ENCODE measurements around the gene FLT3. TPM values are rescaled to one million over a fixed set of nuclear protein-coding genes. Genes with fewer than 3 reads are reported as not detected.

The FLT3 gene
- total and polyA plus RNA-seq, 11 donors, result 0.09 to 0.48 (median 0.21) TPM; not detected in 2

GRCh38 chr13:28045861-28046260 is 54.5 kb downstream of the FLT3 start:
- H3K9me3 ChIP-seq, result no peaks in the 10 kb centered on the region
- ATAC-seq (no peak), DNase-seq (no peak)
- TF ChIP-seq, protein P1, sequence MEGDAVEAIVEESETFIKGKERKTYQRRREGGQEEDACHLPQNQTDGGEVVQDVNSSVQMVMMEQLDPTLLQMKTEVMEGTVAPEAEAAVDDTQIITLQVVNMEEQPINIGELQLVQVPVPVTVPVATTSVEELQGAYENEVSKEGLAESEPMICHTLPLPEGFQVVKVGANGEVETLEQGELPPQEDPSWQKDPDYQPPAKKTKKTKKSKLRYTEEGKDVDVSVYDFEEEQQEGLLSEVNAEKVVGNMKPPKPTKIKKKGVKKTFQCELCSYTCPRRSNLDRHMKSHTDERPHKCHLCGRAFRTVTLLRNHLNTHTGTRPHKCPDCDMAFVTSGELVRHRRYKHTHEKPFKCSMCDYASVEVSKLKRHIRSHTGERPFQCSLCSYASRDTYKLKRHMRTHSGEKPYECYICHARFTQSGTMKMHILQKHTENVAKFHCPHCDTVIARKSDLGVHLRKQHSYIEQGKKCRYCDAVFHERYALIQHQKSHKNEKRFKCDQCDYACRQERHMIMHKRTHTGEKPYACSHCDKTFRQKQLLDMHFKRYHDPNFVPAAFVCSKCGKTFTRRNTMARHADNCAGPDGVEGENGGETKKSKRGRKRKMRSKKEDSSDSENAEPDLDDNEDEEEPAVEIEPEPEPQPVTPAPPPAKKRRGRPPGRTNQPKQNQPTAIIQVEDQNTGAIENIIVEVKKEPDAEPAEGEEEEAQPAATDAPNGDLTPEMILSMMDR (IDR thresholded peaks at IDR 0.05), result no peak
- TF ChIP-seq POLR2A (IDR thresholded peaks at IDR 0.05), result no peak
- H3K27ac ChIP-seq, result no peak overlapping the region
- intact Hi-C loops (cut with DNase I), result no loop called here
- peaks cover 0 to 5% (median 0%) of the 10 kb centered on the region in 9 donors for H3K27me3 ChIP-seq
- H3K4me3 ChIP-seq, result no peak overlapping the region
- peaks cover 0 to 19% (median 0%) of the 10 kb centered on the region in 12 donors for H3K4me1 ChIP-seq
- H3K36me3 ChIP-seq, result no peaks in the 10 kb centered on the region
- WGBS, 4 donors, result 67 to 75% (median 74%) methylated on average over 3 of the region's 3 CpGs

GRCh38 chr13:28044608-28045007 is 55.8 kb downstream of the FLT3 start:
- TF ChIP-seq, protein P1 (IDR thresholded peaks at IDR 0.05), result no peak
- TF ChIP-seq POLR2A (IDR thresholded peaks at IDR 0.05), result no peak
- intact Hi-C loops (cut with DNase I), result no loop called here
- no peak for ATAC-seq
- peaks cover 0 to 28% (median 0%) of the 10 kb centered on the region in 12 donors for H3K4me1 ChIP-seq
- no peaks in the 10 kb centered on the region for H3K9me3 ChIP-seq
- no peak overlapping the region for H3K4me3 ChIP-seq
- 73 to 89% (median 83%) methylated on average over 2 of the region's 2 CpGs for WGBS, 4 donors
- DNase-seq, result no peak
- no peak overlapping the region for H3K27ac ChIP-seq
- peaks cover 0 to 5% (median 0%) of the 10 kb centered on the region in 9 donors for H3K27me3 ChIP-seq
- H3K36me3 ChIP-seq, result no peaks in the 10 kb centered on the region

- Histone ChIP-seq H3K9me3 (no peaks in the 10 kb centered on the region), H3K36me3 (no peaks in the 10 kb centered on the region), H3K27ac (no peak overlapping the region), H3K27me3 (peaks cover 0 to 5% (median 0%) of the 10 kb centered on the region in 9 donors), H3K4me3 (no peak overlapping the region), H3K4me1 (peaks cover 0 to 28% (median 0%) of the 10 kb centered on the region in 12 donors)
- 80 to 94% (median 89%) methylated on average over 4 of the region's 4 CpGs for WGBS, 4 donors
- TF ChIP-seq, protein P1 (IDR thresholded peaks at IDR 0.05), result no peak
- ATAC-seq (no peak), DNase-seq (no peak)
- intact Hi-C loops (cut with DNase I), result no loop called here
Observed at GRCh38 chr13:28043224-28043623, 57.2 kb downstream of the FLT3 start.

DNA sequence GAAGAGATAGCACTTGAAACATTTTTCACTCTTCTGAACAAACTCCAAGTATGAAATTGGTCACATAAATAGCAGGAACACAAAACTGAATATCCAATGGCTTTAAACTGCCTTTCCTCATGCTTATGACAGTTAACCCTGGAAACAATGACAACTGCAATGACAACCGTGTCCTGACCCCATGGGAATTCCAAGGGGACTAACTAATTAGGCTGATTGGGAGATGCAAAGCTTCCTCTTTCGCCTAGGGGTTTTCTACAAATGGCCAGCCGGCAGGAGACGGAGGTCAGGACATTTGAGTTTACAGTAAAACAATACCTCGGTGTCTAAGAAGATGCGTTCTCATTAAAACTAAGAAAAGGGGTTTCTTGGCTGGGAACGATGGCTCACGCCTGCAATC is 58.9 kb downstream of the FLT3 start:
- Histone ChIP-seq H3K4me1 (peaks cover 0 to 28% (median 0%) of the 10 kb centered on the region in 12 donors), H3K9me3 (no peaks in the 10 kb centered on the region), H3K27me3 (peaks cover 0 to 6% (median 0%) of the 10 kb centered on the region in 9 donors), H3K4me3 (no peak overlapping the region), H3K27ac (peak overlapping the region in 1 of 12 donors; percentile 48), H3K36me3 (no peaks in the 10 kb centered on the region)
- DNase-seq (no peak), ATAC-seq (no peak)
- intact Hi-C loops (cut with DNase I), result no loop called here
- 49 to 71% (median 61%) methylated on average over 8 of the region's 8 CpGs for WGBS, 4 donors
- TF ChIP-seq POLR2A (IDR thresholded peaks at IDR 0.05), result no peak
- TF ChIP-seq, protein P1 (IDR thresholded peaks at IDR 0.05), result no peak

Measured in heart left ventricle (tissue), 16 donors.